ENCODE results near the gene FLT4.

FLT4 gene

DNA sequence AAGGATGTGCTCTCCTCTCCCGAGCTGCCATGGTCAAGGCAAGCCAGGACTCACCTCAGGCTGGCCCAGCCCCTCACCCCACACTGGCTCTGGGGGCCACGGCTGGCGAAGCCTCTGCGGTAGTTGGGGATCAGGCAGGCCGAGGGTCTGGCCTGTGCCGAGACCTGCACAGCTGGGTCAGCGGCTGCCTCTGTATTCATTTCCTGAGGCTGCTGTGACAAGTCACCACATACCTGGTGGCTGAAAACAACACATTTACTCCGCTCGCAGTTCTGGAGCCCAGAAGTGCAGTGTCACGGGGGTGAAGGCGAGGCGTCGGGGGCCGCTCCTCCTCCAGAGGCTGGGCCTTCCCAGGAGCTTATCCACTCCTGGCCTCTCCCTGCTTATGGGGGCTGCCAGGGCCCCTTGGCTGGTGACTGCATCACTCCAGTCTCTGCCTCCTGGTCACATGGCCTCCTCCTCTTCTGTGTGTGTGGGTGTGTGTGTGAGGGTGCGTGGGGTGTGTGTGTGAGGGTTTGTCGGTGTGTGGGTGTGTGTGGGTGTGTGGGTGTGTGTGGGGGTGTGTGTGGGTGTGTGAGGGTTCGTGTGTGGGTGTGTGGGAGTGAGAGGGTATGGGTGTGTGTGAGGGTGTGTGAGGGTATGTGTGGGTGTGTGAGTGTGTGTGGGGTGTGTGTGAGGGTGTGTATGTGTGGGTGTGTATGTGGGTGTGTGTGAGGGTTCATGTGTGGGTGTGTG is 54.9 kb downstream of the FLT4 start:
- H3F3A ChIP-seq (ENCODE audit: control insufficient read depth, insufficient read depth), result no peaks in the 10 kb centered on the region
- H3K79me2 ChIP-seq (ENCODE audit: control insufficient read depth, low read length), result no peaks in the 10 kb centered on the region
- H4K20me1 ChIP-seq (ENCODE audit: control insufficient read depth, insufficient read depth, low read depth, low read length), result no peaks in the 10 kb centered on the region
- no peak overlapping the region for H3K27ac ChIP-seq (ENCODE audit: low read depth, low read length)
- TF ChIP-seq EZH2phosphoT487 (IDR thresholded peaks at IDR 0.05; ENCODE audit: borderline replicate concordance, low read length), result no peak
- TF ChIP-seq, protein P1, sequence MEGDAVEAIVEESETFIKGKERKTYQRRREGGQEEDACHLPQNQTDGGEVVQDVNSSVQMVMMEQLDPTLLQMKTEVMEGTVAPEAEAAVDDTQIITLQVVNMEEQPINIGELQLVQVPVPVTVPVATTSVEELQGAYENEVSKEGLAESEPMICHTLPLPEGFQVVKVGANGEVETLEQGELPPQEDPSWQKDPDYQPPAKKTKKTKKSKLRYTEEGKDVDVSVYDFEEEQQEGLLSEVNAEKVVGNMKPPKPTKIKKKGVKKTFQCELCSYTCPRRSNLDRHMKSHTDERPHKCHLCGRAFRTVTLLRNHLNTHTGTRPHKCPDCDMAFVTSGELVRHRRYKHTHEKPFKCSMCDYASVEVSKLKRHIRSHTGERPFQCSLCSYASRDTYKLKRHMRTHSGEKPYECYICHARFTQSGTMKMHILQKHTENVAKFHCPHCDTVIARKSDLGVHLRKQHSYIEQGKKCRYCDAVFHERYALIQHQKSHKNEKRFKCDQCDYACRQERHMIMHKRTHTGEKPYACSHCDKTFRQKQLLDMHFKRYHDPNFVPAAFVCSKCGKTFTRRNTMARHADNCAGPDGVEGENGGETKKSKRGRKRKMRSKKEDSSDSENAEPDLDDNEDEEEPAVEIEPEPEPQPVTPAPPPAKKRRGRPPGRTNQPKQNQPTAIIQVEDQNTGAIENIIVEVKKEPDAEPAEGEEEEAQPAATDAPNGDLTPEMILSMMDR (IDR thresholded peaks at IDR 0.05; ENCODE audit: low read depth, low read length, poor library complexity, severe bottlenecking), result no peak
- H3K9me2 ChIP-seq (replicated peaks; ENCODE audit: control insufficient read depth, low read length), result no peaks in the 10 kb centered on the region
- H3K4me2 ChIP-seq (ENCODE audit: low read length), result no peak overlapping the region
- no peaks in the 10 kb centered on the region for H3K36me3 ChIP-seq (ENCODE audit: control insufficient read depth, low read length)
- H3K27me3 ChIP-seq (ENCODE audit: control insufficient read depth, low read length), result peaks cover 4% of the 10 kb centered on the region; the same call in 1 of the 2 replicates
- H3K4me3 ChIP-seq (ENCODE audit: low read length), result no peak overlapping the region
- H3K4me1 ChIP-seq (ENCODE audit: control insufficient read depth, low read length), result peaks cover 6% of the 10 kb centered on the region
- no peaks in the 10 kb centered on the region for H3K9me3 ChIP-seq (ENCODE audit: control insufficient read depth, insufficient read depth, low read length)

DNA sequence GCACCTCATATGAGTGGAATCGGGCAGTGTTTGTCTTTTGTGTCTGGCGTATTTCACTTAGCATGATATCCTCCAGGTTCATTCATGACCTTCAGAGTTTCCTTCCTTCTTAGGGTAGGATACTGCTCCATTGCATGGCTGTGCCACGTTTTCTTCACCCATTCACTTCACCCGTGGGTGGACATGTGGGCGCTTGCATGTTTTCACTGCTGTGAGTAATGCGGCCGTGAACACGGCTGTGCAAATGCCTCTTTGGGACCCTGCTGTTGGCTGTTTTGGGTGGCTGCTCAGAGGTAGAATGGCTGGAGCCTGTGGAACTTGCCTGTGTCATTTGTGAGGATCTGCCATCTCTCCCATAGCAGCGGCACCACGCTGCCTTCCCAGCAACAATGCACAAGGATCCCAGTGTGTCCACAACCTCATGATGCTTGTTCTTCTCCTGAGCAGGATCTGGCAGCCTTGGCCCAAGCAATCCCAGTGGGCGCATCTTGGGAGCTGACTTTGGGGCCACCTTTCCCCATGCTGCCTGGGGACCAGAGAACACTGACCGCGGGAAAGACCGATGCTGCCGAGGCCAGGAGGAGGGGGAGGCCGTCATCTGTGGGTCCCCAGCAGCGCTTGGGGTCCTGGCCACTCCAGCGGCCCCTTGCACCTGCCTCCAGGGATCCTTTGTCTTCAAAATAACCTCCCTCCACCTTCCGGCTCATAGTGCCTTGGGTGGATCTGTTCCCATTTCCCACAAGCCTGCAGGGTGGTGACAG is 55.8 kb downstream of the FLT4 start:
- no peaks in the 10 kb centered on the region for H3K79me2 ChIP-seq (ENCODE audit: control insufficient read depth, low read length)
- no peaks in the 10 kb centered on the region for H3F3A ChIP-seq (ENCODE audit: control insufficient read depth, insufficient read depth)
- H3K27ac ChIP-seq (ENCODE audit: low read depth, low read length), result no peak overlapping the region
- no peaks in the 10 kb centered on the region for H3K9me3 ChIP-seq (ENCODE audit: control insufficient read depth, insufficient read depth, low read length)
- peaks cover 6% of the 10 kb centered on the region for H3K4me1 ChIP-seq (ENCODE audit: control insufficient read depth, low read length)
- peaks cover 4% of the 10 kb centered on the region; the same call in 1 of the 2 replicates for H3K27me3 ChIP-seq (ENCODE audit: control insufficient read depth, low read length)
- H3K4me3 ChIP-seq (ENCODE audit: low read length), result no peak overlapping the region
- H3K36me3 ChIP-seq (ENCODE audit: control insufficient read depth, low read length), result no peaks in the 10 kb centered on the region
- H3K9me2 ChIP-seq (replicated peaks; ENCODE audit: control insufficient read depth, low read length), result no peaks in the 10 kb centered on the region
- no peaks in the 10 kb centered on the region for H4K20me1 ChIP-seq (ENCODE audit: control insufficient read depth, insufficient read depth, low read depth, low read length)
- TF ChIP-seq EZH2phosphoT487 (IDR thresholded peaks at IDR 0.05; ENCODE audit: borderline replicate concordance, low read length), result no peak
- TF ChIP-seq, protein P1 (IDR thresholded peaks at IDR 0.05; ENCODE audit: low read depth, low read length, poor library complexity, severe bottlenecking), result no peak
- H3K4me2 ChIP-seq (ENCODE audit: low read length), result no peak overlapping the region

DNA sequence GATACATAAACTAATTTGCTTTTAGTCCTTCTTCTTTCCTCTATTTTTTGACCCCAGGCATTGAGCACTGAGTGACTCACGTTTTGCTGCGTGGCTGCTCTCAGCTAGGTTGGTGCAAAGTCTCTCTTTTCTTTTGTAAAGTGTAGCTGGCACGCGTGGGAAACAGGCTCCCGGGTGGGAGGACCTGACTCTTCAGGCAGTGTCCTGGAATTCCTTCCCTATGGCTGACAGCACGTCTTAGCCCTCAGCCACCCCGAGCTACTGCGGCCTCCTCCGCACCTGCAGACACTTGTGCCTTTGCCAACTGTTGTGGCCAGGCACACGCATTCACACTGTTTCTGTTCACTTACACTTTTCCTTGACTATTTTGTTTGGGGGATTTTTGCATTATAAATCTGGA is 57.2 kb downstream of the FLT4 start:
- Histone ChIP-seq H4K20me1 (ENCODE audit: control insufficient read depth, insufficient read depth, low read depth, low read length) (no peaks in the 10 kb centered on the region), H3K4me1 (ENCODE audit: control insufficient read depth, low read length) (peaks cover 6% of the 10 kb centered on the region), H3K36me3 (ENCODE audit: control insufficient read depth, low read length) (no peaks in the 10 kb centered on the region), H3K27ac (ENCODE audit: low read depth, low read length) (no peak overlapping the region), H3K4me3 (ENCODE audit: low read length) (no peak overlapping the region), H3K9me3 (ENCODE audit: control insufficient read depth, insufficient read depth, low read length) (no peaks in the 10 kb centered on the region), H3K4me2 (ENCODE audit: low read length) (no peak overlapping the region), H3K27me3 (ENCODE audit: control insufficient read depth, low read length) (peaks cover 4% of the 10 kb centered on the region; the same call in 1 of the 2 replicates), H3K9me2 (replicated peaks; ENCODE audit: control insufficient read depth, low read length) (no peaks in the 10 kb centered on the region), H3F3A (ENCODE audit: control insufficient read depth, insufficient read depth) (no peaks in the 10 kb centered on the region), H3K79me2 (ENCODE audit: control insufficient read depth, low read length) (no peaks in the 10 kb centered on the region)
- TF ChIP-seq, protein P1 (IDR thresholded peaks at IDR 0.05; ENCODE audit: low read depth, low read length, poor library complexity, severe bottlenecking), result no peak
- no peak for TF ChIP-seq EZH2phosphoT487 (IDR thresholded peaks at IDR 0.05; ENCODE audit: borderline replicate concordance, low read length)

Data from DOHH2 (cell line).